Measurements from ENCODE around the gene ZNF576.
"Not testable (repeated sequence)": the region's sequence is repeated elsewhere in the genome, so short reads cannot be mapped to it uniquely, and the experiment has no call there.

Gene ZNF576

GRCh38 chr19:43595999-43596841, at the start of gene ZNF576, which contains the start of gene IRGQ:
Gene ZNF576 (plus strand): TSS chr19:43596595. CDS start chr19:43597109, 514 bp downstream.
Gene IRGQ (minus strand): TSS chr19:43596134. CDS start chr19:43595338, 796 bp downstream.
- peak; percentile 100 for DNase-seq

- not testable (repeated sequence) for DNase-seq
Measured at GRCh38 chr19:43547926-43548325, 48.5 kb upstream of the ZNF576 start.

GRCh38 chr19:43548706-43549105, 47.7 kb upstream of the ZNF576 start:
- no peak for DNase-seq

- no peak for DNase-seq
Measured at GRCh38 chr19:43551399-43552197, 44.8 kb upstream of the ZNF576 start.

GRCh38 chr19:43552198-43552450, 44.3 kb upstream of the ZNF576 start:
- no peak for DNase-seq

GRCh38 chr19:43552616-43553015, 43.8 kb upstream of the ZNF576 start:
- no peak for DNase-seq

GRCh38 chr19:43553656-43554055, 42.7 kb upstream of the ZNF576 start:
- no peak for DNase-seq

GRCh38 chr19:43554317-43554895, 42.0 kb upstream of the ZNF576 start:
- DNase-seq: no peak

GRCh38 chr19:43555185-43555770, 41.1 kb upstream of the ZNF576 start:
- peak; percentile 83 to 86 for DNase-seq

GRCh38 chr19:43560687-43561086, 35.7 kb upstream of the ZNF576 start:
- DNase-seq: no peak

GRCh38 chr19:43561139-43561970, 35.0 kb upstream of the ZNF576 start:
- DNase-seq: no peak

- DNase-seq: no peak
Measured at GRCh38 chr19:43562226-43562697, 34.1 kb upstream of the ZNF576 start.

- DNase-seq: peak; percentile 64 to 68
Measured at GRCh38 chr19:43562698-43563241, 33.6 kb upstream of the ZNF576 start.

- DNase-seq: no peak
Measured at GRCh38 chr19:43563816-43564457, 32.5 kb upstream of the ZNF576 start.

- no peak for DNase-seq
Measured at GRCh38 chr19:43564800-43565199, 31.6 kb upstream of the ZNF576 start.

- DNase-seq: no peak
Measured at GRCh38 chr19:43569657-43570056, 26.7 kb upstream of the ZNF576 start.

- no peak for DNase-seq
Measured at GRCh38 chr19:43570174-43570791, 26.1 kb upstream of the ZNF576 start.

- no peak for DNase-seq
Measured at GRCh38 chr19:43572171-43572588, 24.2 kb upstream of the ZNF576 start.

- no peak for DNase-seq
Measured at GRCh38 chr19:43574424-43575155, 21.8 kb upstream of the ZNF576 start.
